Tibial artery (tissue), 4 donors: Measurements from ENCODE around the gene CFAP77.

Experiments used
- DNase-seq, 2 donors: peaks; one replicate each; pipeline ENCODE4 v3.0.0-alpha.2; 2019
- H3K27ac ChIP-seq, 2 donors: fragments of 200-600 bp; sonication (generic) in 1 of 2; 1 replicate in 1 of 2; 2 replicates in 1 of 2; pipeline ENCODE4 v1.5.1; 2018 to 2019; ENCODE audit warnings: mild to moderate bottlenecking in 1 of 2
- H3K27me3 ChIP-seq, 2 donors: fragments of 200-600 bp; sonication (generic) in 1 of 2; one replicate each; pipeline versions ENCODE4 v1.5.1 to v1.6.0; 2016 to 2019
- H3K36me3 ChIP-seq, 3 donors: fragments of 200-600 bp; sonication (generic) in 2 of 3; one replicate each; pipeline ENCODE4 v1.5.1; 2016 to 2019; ENCODE audit warnings: mild to moderate bottlenecking in 2 of 3
- H3K4me1 ChIP-seq, 4 donors: fragments of 200-600 bp; sonication (generic) in 2 of 4; 1 replicate in 3 of 4; 2 replicates in 1 of 4; pipeline ENCODE4 v1.5.1; 2016 to 2019
- H3K4me3 ChIP-seq, 2 donors: fragments of 200-600 bp; sonication (generic) in 1 of 2; 1 replicate in 1 of 2; 2 replicates in 1 of 2; pipeline ENCODE4 v1.5.1; 2018 to 2019; ENCODE audit warnings: mild to moderate bottlenecking in 2 of 2
- H3K9me3 ChIP-seq, 3 donors: fragments of 200-600 bp; sonication (generic) in 1 of 3; one replicate each; pipeline ENCODE4 v1.5.1; 2016 to 2019
- intact Hi-C: fragments of 100-400 bp; cut with DNase I; formaldehyde crosslinking; loops from one replicate; pipeline ENCODE4 v1.15.0; 2023; ENCODE audit warnings: low total_unique reads
- TF ChIP-seq, protein P1 (sequence below), 2 experiments: fragments of 200-600 bp in 1 of 2; fragments of 450-650 bp in 1 of 2; IDR thresholded peaks; one replicate each; pipeline ENCODE4 v1.5.1; 2017 to 2019; ENCODE audit warnings: antibody characterized with exemption in 2 of 2, mild to moderate bottlenecking in 1 of 2, moderate library complexity in 1 of 2

Gene CFAP77

DNA sequence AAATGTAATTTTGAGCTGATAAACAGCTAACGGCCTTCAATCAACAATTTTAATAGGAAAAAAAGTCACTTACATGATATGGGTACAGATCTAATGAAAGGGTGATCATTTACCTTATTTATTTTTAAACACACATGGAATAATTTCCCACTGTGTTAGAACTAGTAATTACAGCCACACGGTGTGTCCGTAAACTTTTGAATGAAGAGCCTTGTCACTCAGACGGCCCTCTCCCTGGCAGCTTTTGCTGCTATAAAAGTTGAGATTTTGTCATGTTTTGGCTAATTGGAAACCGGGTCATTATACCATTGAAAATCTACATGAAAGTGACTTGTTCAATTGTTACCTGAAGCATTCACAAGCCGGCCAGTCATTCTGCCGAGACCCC lies 15.7 kb downstream of the CFAP77 start:
- TF ChIP-seq, protein P1, sequence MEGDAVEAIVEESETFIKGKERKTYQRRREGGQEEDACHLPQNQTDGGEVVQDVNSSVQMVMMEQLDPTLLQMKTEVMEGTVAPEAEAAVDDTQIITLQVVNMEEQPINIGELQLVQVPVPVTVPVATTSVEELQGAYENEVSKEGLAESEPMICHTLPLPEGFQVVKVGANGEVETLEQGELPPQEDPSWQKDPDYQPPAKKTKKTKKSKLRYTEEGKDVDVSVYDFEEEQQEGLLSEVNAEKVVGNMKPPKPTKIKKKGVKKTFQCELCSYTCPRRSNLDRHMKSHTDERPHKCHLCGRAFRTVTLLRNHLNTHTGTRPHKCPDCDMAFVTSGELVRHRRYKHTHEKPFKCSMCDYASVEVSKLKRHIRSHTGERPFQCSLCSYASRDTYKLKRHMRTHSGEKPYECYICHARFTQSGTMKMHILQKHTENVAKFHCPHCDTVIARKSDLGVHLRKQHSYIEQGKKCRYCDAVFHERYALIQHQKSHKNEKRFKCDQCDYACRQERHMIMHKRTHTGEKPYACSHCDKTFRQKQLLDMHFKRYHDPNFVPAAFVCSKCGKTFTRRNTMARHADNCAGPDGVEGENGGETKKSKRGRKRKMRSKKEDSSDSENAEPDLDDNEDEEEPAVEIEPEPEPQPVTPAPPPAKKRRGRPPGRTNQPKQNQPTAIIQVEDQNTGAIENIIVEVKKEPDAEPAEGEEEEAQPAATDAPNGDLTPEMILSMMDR (IDR thresholded peaks at IDR 0.05) = no peak
- H3K27me3 ChIP-seq = peaks cover 0 to 58% of the 10 kb centered on the region in 2 donors

DNA sequence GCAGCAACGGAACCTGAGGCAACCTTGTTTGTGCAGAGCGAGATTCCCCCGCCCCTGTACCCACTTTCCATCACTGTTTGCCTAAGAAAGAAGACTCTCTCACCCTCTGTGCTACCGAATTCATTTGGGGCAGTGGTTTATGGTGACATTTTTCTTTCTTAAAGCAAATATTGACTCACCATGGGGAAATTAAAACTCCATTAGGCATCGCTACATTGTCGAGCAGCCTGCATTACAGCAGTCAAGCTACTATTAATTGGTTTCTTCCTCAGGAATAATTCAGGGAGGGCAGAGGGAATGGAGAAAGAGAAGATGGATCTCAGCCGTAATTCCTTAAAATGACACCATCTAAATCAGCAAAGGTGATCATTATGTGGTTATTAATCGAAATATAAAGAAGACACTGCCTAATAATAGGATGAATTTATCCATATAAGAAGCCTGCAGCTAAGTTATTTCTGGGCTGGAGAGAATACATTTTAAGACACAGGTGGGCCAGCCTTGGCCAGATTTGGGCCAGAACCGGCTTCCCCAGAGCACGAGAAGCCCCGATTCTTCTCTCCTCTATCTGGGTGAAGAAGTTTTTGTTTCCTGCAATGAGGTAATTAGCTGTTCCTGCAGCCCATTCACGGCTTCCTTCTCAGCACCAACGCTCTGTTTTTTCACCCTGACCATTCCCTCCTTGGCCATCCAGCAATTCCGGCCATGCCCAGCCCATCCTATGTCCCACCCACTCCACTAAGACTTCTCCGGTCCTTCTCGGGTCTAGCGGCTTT lies 16.8 kb downstream of the CFAP77 start:
- H3K9me3 ChIP-seq = no peaks in the 10 kb centered on the region
- TF ChIP-seq, protein P1 (IDR thresholded peaks at IDR 0.05) = no peak
- no peaks in the 10 kb centered on the region for H3K36me3 ChIP-seq
- no peaks in the 10 kb centered on the region for H3K4me1 ChIP-seq
- H3K4me3 ChIP-seq = no peak overlapping the region
- H3K27ac ChIP-seq = no peak overlapping the region
- DNase-seq = no peak
- intact Hi-C loops = no loop called here
- peaks cover 0 to 70% of the 10 kb centered on the region in 2 donors for H3K27me3 ChIP-seq

More for the DNA sequence above, 15.7 kb downstream of the CFAP77 start:
- Histone ChIP-seq H3K36me3 (no peaks in the 10 kb centered on the region), H3K27ac (no peak overlapping the region), H3K9me3 (no peaks in the 10 kb centered on the region), H3K4me3 (no peak overlapping the region), H3K4me1 (no peaks in the 10 kb centered on the region)
- intact Hi-C loops = no loop called here
- no peak for DNase-seq

DNA sequence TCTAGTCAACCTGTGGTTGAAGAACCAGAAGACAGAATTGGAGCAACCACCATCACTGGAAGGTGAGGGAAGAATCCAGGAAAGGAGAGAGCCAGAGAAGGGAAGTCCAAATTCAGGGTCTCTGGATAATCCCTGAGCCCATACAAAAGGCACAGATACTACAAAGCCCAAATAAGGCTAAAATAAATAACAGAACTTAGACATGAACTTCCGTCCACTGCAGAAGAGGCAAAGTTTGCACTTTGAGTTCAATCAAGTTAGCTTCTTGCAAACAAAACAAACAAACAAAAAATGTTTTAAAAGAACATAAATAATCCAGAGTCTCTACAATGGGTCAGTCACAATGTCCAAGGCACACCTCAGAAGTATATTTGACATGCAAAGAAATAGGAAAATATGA lies 21.0 kb downstream of the CFAP77 start:
- TF ChIP-seq, protein P1 (IDR thresholded peaks at IDR 0.05) = no peak
- no peak for DNase-seq
- H3K9me3 ChIP-seq = no peaks in the 10 kb centered on the region
- H3K27ac ChIP-seq = no peak overlapping the region
- no peak overlapping the region for H3K4me3 ChIP-seq
- intact Hi-C loops = no loop called here
- peaks cover 0 to 69% of the 10 kb centered on the region in 2 donors for H3K27me3 ChIP-seq
- H3K4me1 ChIP-seq = no peaks in the 10 kb centered on the region
- H3K36me3 ChIP-seq = no peaks in the 10 kb centered on the region

DNA sequence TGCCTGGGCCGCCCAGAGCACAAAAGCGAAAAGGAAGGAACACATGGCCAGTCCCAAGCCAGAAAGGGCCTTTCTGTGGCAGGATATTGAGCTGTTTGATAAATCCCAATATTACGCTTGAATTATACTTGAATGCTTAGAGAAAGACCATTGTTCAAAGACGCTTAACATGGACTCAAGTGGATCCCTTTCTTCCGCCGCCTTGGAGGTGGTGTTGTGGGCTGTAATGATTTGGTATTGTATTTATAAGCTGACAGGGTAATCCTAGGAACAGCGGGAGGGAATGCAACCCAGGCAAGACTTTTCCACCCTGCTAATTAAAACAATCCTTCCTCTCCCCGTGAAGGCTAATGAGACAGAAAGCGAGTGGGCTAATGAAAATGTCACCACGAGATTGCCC lies 24.9 kb downstream of the CFAP77 start:
- no peak overlapping the region for H3K27ac ChIP-seq
- TF ChIP-seq, protein P1 (IDR thresholded peaks at IDR 0.05) = no peak
- H3K9me3 ChIP-seq = no peaks in the 10 kb centered on the region
- no peak overlapping the region for H3K4me3 ChIP-seq
- no peak for DNase-seq
- intact Hi-C loops = no loop called here
- H3K27me3 ChIP-seq = peaks cover 0 to 50% of the 10 kb centered on the region in 2 donors
- H3K4me1 ChIP-seq = no peaks in the 10 kb centered on the region
- no peaks in the 10 kb centered on the region for H3K36me3 ChIP-seq

DNA sequence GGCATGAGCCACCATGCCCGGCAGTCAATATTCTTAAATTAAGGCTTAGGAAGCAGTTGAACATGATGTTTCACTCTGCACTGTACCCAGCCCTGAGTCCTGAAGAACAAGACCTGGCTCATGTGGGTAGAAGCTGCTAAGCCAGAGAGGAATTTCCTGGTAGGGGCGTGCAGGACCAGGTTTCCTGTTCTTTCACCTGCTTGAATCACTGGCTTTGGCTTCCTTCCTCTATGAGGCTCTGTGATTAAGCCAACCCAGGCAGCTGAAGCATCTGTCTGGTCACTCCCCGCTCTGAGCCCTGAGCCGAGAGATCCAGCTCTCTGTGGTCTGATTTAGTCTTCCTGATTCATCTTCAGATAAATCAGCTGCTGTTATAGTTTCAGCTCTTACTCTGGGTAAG lies 29.1 kb downstream of the CFAP77 start:
- H3K9me3 ChIP-seq = no peaks in the 10 kb centered on the region

More for the DNA sequence above, 29.1 kb downstream of the CFAP77 start:
- Histone ChIP-seq H3K36me3 (no peaks in the 10 kb centered on the region), H3K27ac (no peak overlapping the region), H3K4me3 (no peak overlapping the region), H3K4me1 (no peaks in the 10 kb centered on the region), H3K27me3 (peaks cover 0 to 50% of the 10 kb centered on the region in 2 donors)
- intact Hi-C loops = no loop called here
- TF ChIP-seq, protein P1 (IDR thresholded peaks at IDR 0.05) = no peak
- DNase-seq = no peak
